Coronary artery (tissue), 2 donors: ENCODE measurements around the gene PPP1R26.
"Not testable (repeated sequence)": the region's sequence is repeated elsewhere in the genome, so short reads cannot be mapped to it uniquely, and the experiment has no call there.

ENCODE experiments used
- DNase-seq: peaks from one replicate; pipeline ENCODE4 v3.0.0-alpha.2; 2017; ENCODE audit warnings: low spot score
- H3K27ac ChIP-seq, 2 donors: fragments of 200-600 bp; sonication (generic); one replicate each; pipeline ENCODE4 v1.5.1; 2016 to 2019
- H3K4me3 ChIP-seq: fragments of 200-600 bp; sonication (generic); 2 replicates; pipeline ENCODE4 v1.5.1; 2016; ENCODE audit warnings: mild to moderate bottlenecking, moderate library complexity
- CTCF ChIP-seq: fragments of 200-600 bp; sonication (generic); IDR thresholded peaks from one replicate; pipeline ENCODE4 v1.5.1; 2019; ENCODE audit warnings: antibody characterized with exemption

Gene PPP1R26

GRCh38 chr9:135479469-135480052 is at the start of gene PPP1R26:
TSS of gene PPP1R26 (plus strand) at chr9:135479782. CDS start at chr9:135484511, 4,729 bp downstream.
- Histone ChIP-seq H3K4me3 (peak within 1 kb of the TSS; percentile 99), H3K27ac (peak within 1 kb of the TSS; percentile 59 to 87)
- no peak for TF ChIP-seq CTCF
- DNase-seq = no peak

GRCh38 chr9:135437259-135437658 is 42.3 kb upstream of the PPP1R26 start:
- Histone ChIP-seq H3K4me3 (no peak overlapping the region), H3K27ac (no peak overlapping the region)
- TF ChIP-seq CTCF = no peak
- DNase-seq = no peak

- not testable (repeated sequence) for H3K4me3 ChIP-seq, DNase-seq, H3K27ac ChIP-seq
Measured at GRCh38 chr9:135437696-135438095, 41.9 kb upstream of the PPP1R26 start.

GRCh38 chr9:135438581-135439232 is 40.9 kb upstream of the PPP1R26 start:
- not testable (repeated sequence) for H3K27ac ChIP-seq, H3K4me3 ChIP-seq, DNase-seq

- not testable (repeated sequence) for H3K4me3 ChIP-seq, DNase-seq
Measured at GRCh38 chr9:135439514-135439913, 40.1 kb upstream of the PPP1R26 start.

GRCh38 chr9:135439916-135440315 is 39.7 kb upstream of the PPP1R26 start:
- Histone ChIP-seq H3K4me3 (no peak overlapping the region), H3K27ac (no peak overlapping the region)
- no peak for DNase-seq
- TF ChIP-seq CTCF = no peak

More at GRCh38 chr9:135439514-135439913, 40.1 kb upstream of the PPP1R26 start:
- not testable (repeated sequence) for H3K27ac ChIP-seq

- Histone ChIP-seq H3K27ac (no peak overlapping the region), H3K4me3 (no peak overlapping the region)
- DNase-seq = no peak
- TF ChIP-seq CTCF = no peak
Measured at GRCh38 chr9:135440620-135441019, 39.0 kb upstream of the PPP1R26 start.

GRCh38 chr9:135441105-135442071 is 38.2 kb upstream of the PPP1R26 start:
- H3K4me3 ChIP-seq = peak overlapping the region; percentile 30
- not testable (repeated sequence) for DNase-seq, H3K27ac ChIP-seq

GRCh38 chr9:135442075-135442474 is 37.5 kb upstream of the PPP1R26 start:
- TF ChIP-seq CTCF = no peak
- no peak for DNase-seq
- H3K27ac ChIP-seq = no peak overlapping the region

More at GRCh38 chr9:135442075-135442474, 37.5 kb upstream of the PPP1R26 start:
- no peak overlapping the region for H3K4me3 ChIP-seq
